K562 (cell line): ENCODE measurements around the gene TARM1. TPM values are rescaled to one million over a fixed set of nuclear protein-coding genes. Genes with fewer than 3 reads are reported as not detected.
A peak's percentile ranks its signal among the peaks of the same experiment; 100 is the strongest.

Source experiments
- ATF1 ChIP-seq, 2 experiments: fragments of 450-650 bp in 1 of 2; IDR thresholded peaks; 2 replicates each; pipeline ENCODE4 v1.6.1; 2016; ENCODE audit warnings: missing compliant biosample characterization in 1 of 2, missing genetic modification characterization in 1 of 2
- E2F6 ChIP-seq, 2 experiments: IDR thresholded peaks; 2 replicates each; pipeline ENCODE4 v1.6.1; 2011; ENCODE audit warnings: borderline replicate concordance in 1 of 2, control low read depth in 1 of 2, low read depth in 1 of 2, low read length in 1 of 2, mild to moderate bottlenecking in 1 of 2, mixed read lengths in 1 of 2, moderate library complexity in 1 of 2; ENCODE audit not compliant: insufficient read depth in 1 of 2, insufficient read length in 1 of 2, poor library complexity in 1 of 2, severe bottlenecking in 1 of 2; ENCODE audit errors: extremely low read depth in 1 of 2
- GTF2E2 ChIP-seq: fragments of 200-800 bp; sonication (Bioruptor generic); IDR thresholded peaks from 2 replicates; pipeline ENCODE4 v1.6.1; 2016; ENCODE audit warnings: missing genetic modification characterization, missing compliant biosample characterization
- MECOM ChIP-seq: fragments of 250-450 bp; sonication (Bioruptor Pico); IDR thresholded peaks from 2 replicates; pipeline ENCODE4 v1.8.0; 2022; ENCODE audit warnings: inconsistent platforms
- NBN ChIP-seq: fragments of 450-650 bp; IDR thresholded peaks from 2 replicates; pipeline ENCODE4 v1.6.1; 2016; ENCODE audit warnings: low read depth, mild to moderate bottlenecking
- NR1H2 ChIP-seq: sonication (generic); formaldehyde crosslinking; IDR thresholded peaks from 2 replicates; pipeline ENCODE4 v1.4.0; 2020; ENCODE audit warnings: mild to moderate bottlenecking, missing genetic modification reagents
- PBX2 ChIP-seq, 2 experiments: IDR thresholded peaks in 1 of 2; conservative IDR thresholded peaks in 1 of 2; 2 replicates each; pipeline ENCODE4 v1.6.1; 2016; ENCODE audit warnings: low read depth in 2 of 2, mild to moderate bottlenecking in 1 of 2, missing compliant biosample characterization in 1 of 2, missing genetic modification characterization in 1 of 2, moderate library complexity in 1 of 2
- RAD51 ChIP-seq: fragments of 450-650 bp; IDR thresholded peaks from 2 replicates; pipeline ENCODE4 v1.7.1; 2016; ENCODE audit warnings: low read depth, mild to moderate bottlenecking, borderline replicate concordance
- RBFOX2 ChIP-seq: fragments of 200-400 bp; formaldehyde crosslinking; IDR thresholded peaks from 2 replicates; pipeline ENCODE4 v1.6.1; 2017; ENCODE audit warnings: low read depth, mild to moderate bottlenecking, low read length, moderate library complexity
- SMAD4 ChIP-seq: fragments of 250-450 bp; sonication (Bioruptor Pico); conservative IDR thresholded peaks from 2 replicates; pipeline ENCODE4 v1.8.0; 2021; ENCODE audit warnings: inconsistent platforms, mild to moderate bottlenecking, moderate library complexity
- TAF9B ChIP-seq: fragments of 450-650 bp; IDR thresholded peaks from 2 replicates; pipeline ENCODE4 v1.6.1; 2018; ENCODE audit warnings: mild to moderate bottlenecking; ENCODE audit not compliant: partially characterized antibody
- TEAD1 ChIP-seq, 2 experiments: fragments of 450-650 bp in 1 of 2; sonication (generic) in 1 of 2; formaldehyde crosslinking; IDR thresholded peaks; 2 replicates each; pipeline versions ENCODE4 v1.4.0 to v1.8.0; 2020 to 2022; ENCODE audit warnings: mild to moderate bottlenecking in 2 of 2, missing genetic modification reagents in 1 of 2
- U2AF1 ChIP-seq: fragments of 200-400 bp; formaldehyde crosslinking; optimal IDR thresholded peaks from 2 replicates; pipeline ENCODE3; 2017; ENCODE audit warnings: mild to moderate bottlenecking, low read depth, low read length, moderate library complexity
- ZFP36 ChIP-seq: fragments of 150-350 bp; IDR thresholded peaks from 2 replicates; pipeline ENCODE4 v1.6.1; 2018; ENCODE audit warnings: low read length, low read depth; ENCODE audit not compliant: partially characterized antibody
- ZNF121 ChIP-seq: sonication (generic); formaldehyde crosslinking; conservative IDR thresholded peaks from 2 replicates; pipeline ENCODE4 v1.8.0; 2022; ENCODE audit warnings: missing genetic modification reagents
- polyA plus RNA-seq, 8 experiments: library from polyadenylated mRNA; depleted of rRNA in 4 of 8; stranded (reverse) in 5 of 8; unstranded in 3 of 8; fragments of >200 nt; fragmentation: Nextera tagmentation in 2 of 8; fragmentation: Illumina TruSeq in 1 of 8; extraction: Ambion mirVana in 2 of 8; extraction: Trizol in 1 of 8; gene quantifications; 2 replicates each; pipeline versions ENCODE4 v1.2.1 to v1.2.3, GENCODE V29; 2011 to 2014; ENCODE audit warnings: inconsistent platforms in 1 of 8, missing spikeins in 1 of 8
- total RNA-seq, 7 experiments: library from RNA; depleted of rRNA in 6 of 7; stranded (reverse); fragments of >200 nt in 6 of 7; fragmentation: Illumina TruSeq in 2 of 7; extraction: Trizol in 2 of 7; gene quantifications; 2 replicates each; pipeline versions ENCODE4 v1.2.1 to v1.2.3, GENCODE V29; 2011 to 2021; ENCODE audit warnings: low replicate concordance in 1 of 7

TARM1 gene
- total and polyA plus RNA-seq, 9 of the 15 experiments (the other 6 are each of a cell fraction or from before 2014, with no cell fraction given) = not detected

DNA sequence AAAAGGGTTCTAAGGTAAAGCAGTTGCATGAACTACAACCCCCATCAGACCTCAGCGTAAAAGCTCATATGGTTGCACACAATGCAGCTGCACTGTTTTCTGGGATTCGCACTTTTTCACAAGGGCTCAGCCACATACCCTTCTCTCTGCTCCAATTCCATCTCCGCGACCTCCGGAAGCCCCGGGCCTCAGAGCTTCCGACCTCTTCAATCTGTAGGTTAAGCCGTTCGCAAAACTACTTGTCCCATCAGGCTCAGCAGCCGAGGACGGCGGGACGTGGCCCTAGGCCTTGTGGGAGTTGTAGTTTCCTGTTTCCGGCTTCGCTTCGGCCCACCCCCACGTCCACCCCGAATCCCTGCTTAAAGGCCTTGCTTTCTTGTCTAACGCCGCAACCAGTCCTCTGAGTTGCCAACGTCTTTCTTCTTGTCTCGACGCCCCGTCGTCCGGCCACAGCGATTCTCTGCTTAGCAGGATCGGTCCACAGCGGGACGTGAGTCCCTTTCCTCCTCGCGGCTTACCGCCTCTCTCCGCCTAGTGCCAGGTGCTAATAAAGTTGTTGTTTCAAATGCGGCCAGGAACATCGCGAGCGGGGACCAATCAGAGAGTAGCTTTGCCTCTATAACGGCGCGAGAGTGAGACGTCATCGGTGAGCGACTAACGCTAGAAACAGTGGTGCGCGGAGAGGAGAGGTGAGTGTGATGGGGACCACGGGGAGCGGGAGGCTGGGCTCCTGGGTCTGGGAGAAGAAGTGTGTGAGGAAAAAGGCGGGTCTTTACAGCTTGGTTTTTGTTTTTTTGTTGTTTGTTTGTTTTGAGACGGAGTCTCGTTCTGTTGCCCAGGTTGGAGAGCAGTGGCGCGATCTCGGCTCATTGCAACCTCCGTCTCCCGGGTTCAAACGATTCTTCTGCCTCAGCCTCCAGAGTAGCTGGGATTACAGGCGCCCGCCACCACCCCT is 34.2 kb upstream of the TARM1 start, which contains the start of the genes PRPF31 and TFPT (continued):
- TF ChIP-seq U2AF1 = no peak
- peak; percentile 75; the same call in 1 of the 2 replicates for TF ChIP-seq GTF2E2 (tag)
- peak in 1 of 2 experiments; percentile 38 for TF ChIP-seq E2F6 (IDR thresholded peaks at IDR 0.05; ENCODE audit: borderline replicate concordance in 1 of 2, extremely low read depth in 1 of 2, insufficient read depth in 1 of 2, insufficient read length in 1 of 2, low read depth in 1 of 2, low read length in 1 of 2, poor library complexity in 1 of 2, severe bottlenecking in 1 of 2)
- peak; percentile 29 to 34; a peak in 2 of 4 replicates for TF ChIP-seq TEAD1 (CRISPR knock-in tag; IDR thresholded peaks at IDR 0.05)
- TF ChIP-seq TAF9B = peak; percentile 85
- TF ChIP-seq ZFP36 = peak; percentile 23
- no peak for TF ChIP-seq MECOM (CRISPR knock-in tag)
- TF ChIP-seq SMAD4 = peak; percentile 70
- TF ChIP-seq RBFOX2 = peak; percentile 84
- peak; percentile 99 for TF ChIP-seq ATF1 (CRISPR knock-in tag; IDR thresholded peaks at IDR 0.05)
- peak; percentile 100 for TF ChIP-seq ATF1 (tag; IDR thresholded peaks at IDR 0.05)
- no peak for TF ChIP-seq RAD51
- no peak for TF ChIP-seq PBX2 (CRISPR knock-in tag; IDR thresholded peaks at IDR 0.05; ENCODE audit: low read depth)
- no peak for TF ChIP-seq PBX2 (tag; conservative IDR thresholded peaks at IDR 0.05; ENCODE audit: low read depth)
- TF ChIP-seq NBN = peak; percentile 94
- no peak for TF ChIP-seq NR1H2 (CRISPR knock-in tag)
- no peak for TF ChIP-seq ZNF121
